Mucosa of gallbladder (tissue), 1 donor: ENCODE data around the gene SARM1. TPM values are rescaled to one million over a fixed set of nuclear protein-coding genes. Genes with fewer than 3 reads are reported as not detected.
"Not testable (repeated sequence)": the region's sequence is repeated elsewhere in the genome, so short reads cannot be mapped to it uniquely, and the experiment has no call there.

Source experiments
- DNase-seq: peaks from one replicate; pipeline ENCODE4 v3.0.0-alpha.2; 2020; ENCODE audit warnings: low spot score
- total RNA-seq: library from RNA; stranded (reverse); gene quantifications from one replicate; pipeline ENCODE4 v1.2.1, GENCODE V29; 2021
- donor health status: DM: no; HTN: no; CAD: no.

SARM1 gene
- total RNA-seq, 1 donor from 2014 or later, result 27.8 TPM

GRCh38 chr17:28425206-28425605, 53.7 kb downstream of the SARM1 start:
- DNase-seq, result no peak

- no peak for DNase-seq
These were observed 54.6 kb downstream of the SARM1 start for GRCh38 chr17:28426081-28426519.

- no peak for DNase-seq
These were observed 55.9 kb downstream of the SARM1 start for GRCh38 chr17:28427371-28427770.

DNA sequence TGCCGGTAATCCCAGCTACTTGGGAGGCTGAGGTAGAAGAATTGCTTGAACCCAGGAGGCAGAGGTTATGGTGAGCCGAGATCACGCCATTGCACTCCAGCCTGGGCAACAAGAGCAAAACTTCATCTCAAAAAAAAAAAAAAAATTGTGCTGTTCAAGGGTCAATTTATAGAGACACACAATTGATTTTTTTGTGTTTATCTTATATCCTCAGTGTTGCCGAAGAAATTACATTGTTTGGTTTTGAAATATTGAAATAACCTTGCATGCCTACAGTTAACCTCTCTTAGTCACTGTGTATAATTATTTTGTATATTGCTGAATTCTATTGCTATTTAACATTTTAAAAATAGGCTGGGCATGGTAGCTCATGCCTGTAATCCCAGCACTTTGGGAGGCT, 56.5 kb downstream of the SARM1 start:
- not testable (repeated sequence) for DNase-seq

DNA sequence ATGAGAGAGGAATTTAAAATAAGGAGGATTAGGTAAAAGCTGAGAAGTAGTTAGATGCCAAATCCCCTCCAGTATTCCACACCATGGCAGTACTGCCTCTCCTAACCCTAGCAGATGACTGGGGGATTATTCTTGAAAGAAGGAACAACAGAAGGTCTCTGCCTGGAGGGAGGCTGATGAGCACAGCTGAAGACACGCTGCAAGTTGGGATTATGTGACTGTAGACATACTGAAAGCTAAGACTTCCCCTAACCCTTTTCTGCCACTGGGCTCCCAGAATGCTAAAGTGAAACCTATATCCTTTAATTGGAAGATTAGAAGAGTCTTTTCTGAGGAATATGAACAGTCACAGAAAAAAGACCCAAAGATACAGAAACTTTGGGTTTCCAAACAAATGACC, 62.2 kb downstream of the SARM1 start:
- DNase-seq, result no peak

DNA sequence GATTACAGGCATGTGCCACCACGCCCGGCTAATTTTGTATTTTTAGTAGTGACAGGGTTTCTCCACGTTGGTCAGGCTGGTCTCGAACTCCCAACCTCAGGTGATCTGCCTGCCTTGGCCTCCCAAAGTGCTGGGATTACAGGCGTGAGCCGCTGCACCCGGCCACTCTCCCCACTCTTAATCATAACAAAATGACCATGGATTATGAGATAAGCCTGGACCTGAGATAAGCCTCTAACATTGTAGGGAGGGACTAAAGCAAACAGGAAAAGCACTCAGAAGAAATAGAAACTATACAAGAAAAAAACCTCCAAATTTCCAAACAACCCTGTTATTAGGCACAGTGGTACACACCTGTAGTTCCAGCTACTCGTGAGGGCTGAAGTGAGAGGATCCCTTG, 62.8 kb downstream of the SARM1 start:
- DNase-seq, result not testable (repeated sequence)

GRCh38 chr17:28443901-28444638, 72.6 kb downstream of the SARM1 start:
- DNase-seq, result no peak

GRCh38 chr17:28446716-28447395, 75.4 kb downstream of the SARM1 start:
- DNase-seq, result no peak

GRCh38 chr17:28447396-28447760, 75.9 kb downstream of the SARM1 start:
- no peak for DNase-seq

- DNase-seq, result no peak
These were observed 78.4 kb downstream of the SARM1 start for GRCh38 chr17:28449859-28450258.

Other genes starting within 250 kb of the SARM1 start
- gene TMEM97, start 52.5 kb upstream of the SARM1 start, total RNA-seq, result 65.7 TPM
- gene IFT20, start 36.2 kb upstream of the SARM1 start, total RNA-seq, result 50.1 TPM
- 60.2 TPM for gene TNFAIP1, start 35.9 kb upstream of the SARM1 start, total RNA-seq
- gene POLDIP2, start 14.2 kb upstream of the SARM1 start, total RNA-seq, result 88.8 TPM
- gene SEBOX, start 6.5 kb upstream of the SARM1 start, total RNA-seq, result not detected
- gene VTN, start 1.4 kb upstream of the SARM1 start, total RNA-seq, result 424 TPM
- 46.2 TPM for gene SLC46A1, start 34.5 kb downstream of the SARM1 start, total RNA-seq
- 55.0 TPM for gene SLC13A2, start 102.0 kb downstream of the SARM1 start, total RNA-seq
- 0.06 TPM for gene FOXN1, start 134.7 kb downstream of the SARM1 start, total RNA-seq
- 44.0 TPM for gene UNC119, start 180.9 kb downstream of the SARM1 start, total RNA-seq
- 65.9 TPM for gene PIGS, start 199.8 kb downstream of the SARM1 start, total RNA-seq
- 39.8 TPM for gene ALDOC, start 205.2 kb downstream of the SARM1 start, total RNA-seq
- 6.4 TPM for gene SPAG5, start 227.3 kb downstream of the SARM1 start, total RNA-seq
- 9.0 TPM for gene RSKR, start 242.5 kb downstream of the SARM1 start, total RNA-seq